DOHH2 (cell line): ENCODE measurements around the gene CCDC78.

Experiments
- H3F3A ChIP-seq: fragments of 200-600 bp; sonication (generic), shearing (Covaris generic); 2 replicates; pipeline ENCODE4 v1.6.0; 2016; ENCODE audit warnings: antibody characterized with exemption, mild to moderate bottlenecking; ENCODE audit not compliant: control insufficient read depth, insufficient read depth
- H3K27ac ChIP-seq: fragments of 200-600 bp; sonication (generic); 2 replicates; pipeline ENCODE4 v1.5.1; 2014; ENCODE audit warnings: low read depth, mild to moderate bottlenecking, low read length, moderate library complexity
- H3K27me3 ChIP-seq: fragments of 200-600 bp; sonication (generic); 2 replicates; pipeline ENCODE4 v1.6.1; 2014; ENCODE audit warnings: mild to moderate bottlenecking, low read length, mixed read lengths; ENCODE audit not compliant: control insufficient read depth
- H3K36me3 ChIP-seq: fragments of 200-600 bp; sonication (generic); 2 replicates; pipeline ENCODE4 v1.6.1; 2014; ENCODE audit warnings: mild to moderate bottlenecking, low read length, moderate library complexity, mixed read lengths; ENCODE audit not compliant: control insufficient read depth
- H3K4me1 ChIP-seq: fragments of 200-600 bp; sonication (generic); 2 replicates; pipeline ENCODE4 v1.6.1; 2014; ENCODE audit warnings: mild to moderate bottlenecking, low read length, mixed read lengths; ENCODE audit not compliant: control insufficient read depth
- H3K4me2 ChIP-seq: fragments of 200-600 bp; sonication (generic); 2 replicates; pipeline ENCODE4 v1.6.0; 2014; ENCODE audit warnings: mild to moderate bottlenecking, low read length, moderate library complexity
- H3K4me3 ChIP-seq: fragments of 200-600 bp; sonication (generic); 2 replicates; pipeline ENCODE4 v1.5.1; 2014; ENCODE audit warnings: mild to moderate bottlenecking, low read length, mixed read lengths
- H3K79me2 ChIP-seq: fragments of 200-600 bp; sonication (generic); 2 replicates; pipeline ENCODE4 v1.6.1; 2014; ENCODE audit warnings: mild to moderate bottlenecking, low read length, mixed read lengths; ENCODE audit not compliant: control insufficient read depth
- H3K9me2 ChIP-seq: fragments of 200-600 bp; sonication (generic); replicated peaks from 2 replicates; pipeline ENCODE4 v1.6.1; 2014; ENCODE audit warnings: mild to moderate bottlenecking, low read length, mixed read lengths; ENCODE audit not compliant: control insufficient read depth
- H3K9me3 ChIP-seq: fragments of 200-600 bp; sonication (generic); 2 replicates; pipeline ENCODE4 v1.6.1; 2014; ENCODE audit warnings: antibody characterized with exemption, low read length, mixed read lengths; ENCODE audit not compliant: control insufficient read depth, insufficient read depth
- H4K20me1 ChIP-seq: fragments of 200-600 bp; sonication (generic); 2 replicates; pipeline ENCODE4 v1.6.0; 2014; ENCODE audit warnings: low read depth, mild to moderate bottlenecking, antibody characterized with exemption, low read length, moderate library complexity; ENCODE audit not compliant: control insufficient read depth, insufficient read depth
- CTCF ChIP-seq: fragments of 200-600 bp; sonication (generic); IDR thresholded peaks from one replicate; pipeline ENCODE4 v1.5.1; 2014; ENCODE audit warnings: antibody characterized with exemption, mild to moderate bottlenecking, low read depth, low read length; ENCODE audit not compliant: poor library complexity, severe bottlenecking
- EZH2phosphoT487 ChIP-seq: fragments of 200-600 bp; sonication (generic); IDR thresholded peaks from 2 replicates; pipeline ENCODE4 v1.6.1; 2017; ENCODE audit warnings: borderline replicate concordance, mild to moderate bottlenecking, antibody characterized with exemption, low read length, moderate library complexity, mixed read lengths

The CCDC78 gene

GRCh38 chr16:708019-708418 lies 18.2 kb downstream of the CCDC78 start:
- 0 out of 2 replicates have a peak, but pooled peaks cover 2% of the 10 kb centered on the region for H3F3A ChIP-seq
- H3K9me3 ChIP-seq = no peaks in the 10 kb centered on the region
- H3K4me3 ChIP-seq = no peak overlapping the region
- H3K27ac ChIP-seq = no peak overlapping the region
- H3K9me2 ChIP-seq = no peaks in the 10 kb centered on the region
- peaks cover 4% of the 10 kb centered on the region; the same call in 1 of the 2 replicates for H3K4me1 ChIP-seq
- H4K20me1 ChIP-seq = 0 out of 2 replicates have a peak, but pooled peaks cover 4% of the 10 kb centered on the region
- TF ChIP-seq CTCF (no peak), EZH2phosphoT487 (no peak)
- no peak overlapping the region for H3K4me2 ChIP-seq
- no peaks in the 10 kb centered on the region for H3K79me2 ChIP-seq
- no peaks in the 10 kb centered on the region for H3K36me3 ChIP-seq
- H3K27me3 ChIP-seq = peaks cover 57% of the 10 kb centered on the region

- no peak overlapping the region for H3K27ac ChIP-seq
- H3K36me3 ChIP-seq = no peaks in the 10 kb centered on the region
- H4K20me1 ChIP-seq = 0 out of 2 replicates have a peak, but pooled peaks cover 4% of the 10 kb centered on the region
- no peaks in the 10 kb centered on the region for H3F3A ChIP-seq
- peaks cover 4% of the 10 kb centered on the region; the same call in 1 of the 2 replicates for H3K4me1 ChIP-seq
- H3K9me3 ChIP-seq = no peaks in the 10 kb centered on the region
- H3K9me2 ChIP-seq = no peaks in the 10 kb centered on the region
- no peaks in the 10 kb centered on the region for H3K79me2 ChIP-seq
- TF ChIP-seq CTCF (no peak), EZH2phosphoT487 (no peak)
- H3K4me2 ChIP-seq = no peak overlapping the region
- H3K27me3 ChIP-seq = peaks cover 66% of the 10 kb centered on the region
- no peak overlapping the region for H3K4me3 ChIP-seq
Measured at GRCh38 chr16:707062-707538, 19.1 kb downstream of the CCDC78 start.

- Histone ChIP-seq H3K36me3 (no peaks in the 10 kb centered on the region), H3F3A (no peaks in the 10 kb centered on the region), H3K79me2 (no peaks in the 10 kb centered on the region), H4K20me1 (0 out of 2 replicates have a peak, but pooled peaks cover 3% of the 10 kb centered on the region), H3K4me3 (no peak overlapping the region), H3K9me3 (no peaks in the 10 kb centered on the region), H3K4me2 (no peak overlapping the region), H3K27ac (no peak overlapping the region), H3K4me1 (peaks cover 1% of the 10 kb centered on the region; the same call in 1 of the 2 replicates), H3K9me2 (no peaks in the 10 kb centered on the region), H3K27me3 (peaks cover 71% of the 10 kb centered on the region)
- TF ChIP-seq EZH2phosphoT487 (no peak), CTCF (no peak)
Measured at GRCh38 chr16:706189-707061, 19.8 kb downstream of the CCDC78 start.
